Progenitor cell of endocrine pancreas (in vitro differentiated cells): Measurements from ENCODE around the gene XRN1. TPM values are rescaled to one million over a fixed set of nuclear protein-coding genes. Genes with fewer than 3 reads are reported as not detected.
"Not testable (repeated sequence)": the region's sequence is repeated elsewhere in the genome, so short reads cannot be mapped to it uniquely, and the experiment has no call there.

ENCODE experiments used
- DNase-seq: peaks from one replicate; pipeline ENCODE4 v3.0.0; 2021; ENCODE audit warnings: low spot score; ENCODE audit not compliant: unreplicated experiment
- H3K27ac Mint-ChIP-seq: 2 replicates; pipeline ENCODE4 v1.8.0; 2021; ENCODE audit warnings: mild to moderate bottlenecking, moderate library complexity, mixed read lengths
- H3K27me3 Mint-ChIP-seq: 2 replicates; pipeline ENCODE4 v1.8.0; 2021; ENCODE audit warnings: mixed read lengths
- H3K36me3 Mint-ChIP-seq: 2 replicates; pipeline ENCODE4 v1.8.0; 2022; ENCODE audit warnings: mixed read lengths; ENCODE audit not compliant: insufficient read depth
- H3K4me1 Mint-ChIP-seq: 2 replicates; pipeline ENCODE4 v1.8.0; 2021; ENCODE audit warnings: low read depth, mixed read lengths
- H3K4me3 Mint-ChIP-seq: 2 replicates; pipeline ENCODE4 v1.8.0; 2021; ENCODE audit warnings: low read depth, mild to moderate bottlenecking, moderate library complexity, mixed read lengths
- H3K9me3 Mint-ChIP-seq: 2 replicates; pipeline ENCODE4 v1.8.0; 2021; ENCODE audit warnings: low read depth, mixed read lengths
- total RNA-seq: library from RNA; stranded (reverse); gene quantifications from 2 replicates; pipeline ENCODE4 v1.2.1, GENCODE V29; 2021
- TF ChIP-seq, protein P1 (sequence below): fragments of 200-600 bp; sonication (generic); IDR thresholded peaks from one replicate; pipeline ENCODE4 v1.5.0; 2021; ENCODE audit warnings: antibody characterized with exemption, mild to moderate bottlenecking; ENCODE audit not compliant: unreplicated experiment

The XRN1 gene
- total RNA-seq, 1 donor from 2014 or later = 26.9 TPM

DNA sequence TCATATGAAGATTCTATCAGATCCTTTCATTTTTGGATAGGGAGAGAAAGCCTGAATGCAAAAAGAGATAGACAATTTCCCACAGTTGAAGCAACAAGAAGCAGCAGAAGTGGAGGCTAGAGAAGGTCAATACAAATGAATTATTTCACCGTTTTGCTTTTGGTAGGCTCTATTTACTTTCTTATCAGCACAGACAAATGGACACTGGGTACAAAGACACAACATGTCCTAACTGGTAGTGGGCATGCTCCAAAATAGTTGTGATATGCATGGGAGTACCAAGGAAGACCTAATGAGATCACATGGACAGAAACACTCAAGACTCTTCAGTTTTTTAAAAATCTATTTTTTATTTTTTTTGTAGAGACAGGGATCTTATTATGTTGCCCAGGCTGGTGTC lies 99.4 kb downstream of the XRN1 start:
- Mint-ChIP-seq H3K27ac (no peak overlapping the region), H3K36me3 (peaks cover 32% of the 10 kb centered on the region), H3K27me3 (no peaks in the 10 kb centered on the region), H3K4me1 (peaks cover 4% of the 10 kb centered on the region), H3K4me3 (no peak overlapping the region), H3K9me3 (peaks cover 4% of the 10 kb centered on the region)
- TF ChIP-seq, protein P1, sequence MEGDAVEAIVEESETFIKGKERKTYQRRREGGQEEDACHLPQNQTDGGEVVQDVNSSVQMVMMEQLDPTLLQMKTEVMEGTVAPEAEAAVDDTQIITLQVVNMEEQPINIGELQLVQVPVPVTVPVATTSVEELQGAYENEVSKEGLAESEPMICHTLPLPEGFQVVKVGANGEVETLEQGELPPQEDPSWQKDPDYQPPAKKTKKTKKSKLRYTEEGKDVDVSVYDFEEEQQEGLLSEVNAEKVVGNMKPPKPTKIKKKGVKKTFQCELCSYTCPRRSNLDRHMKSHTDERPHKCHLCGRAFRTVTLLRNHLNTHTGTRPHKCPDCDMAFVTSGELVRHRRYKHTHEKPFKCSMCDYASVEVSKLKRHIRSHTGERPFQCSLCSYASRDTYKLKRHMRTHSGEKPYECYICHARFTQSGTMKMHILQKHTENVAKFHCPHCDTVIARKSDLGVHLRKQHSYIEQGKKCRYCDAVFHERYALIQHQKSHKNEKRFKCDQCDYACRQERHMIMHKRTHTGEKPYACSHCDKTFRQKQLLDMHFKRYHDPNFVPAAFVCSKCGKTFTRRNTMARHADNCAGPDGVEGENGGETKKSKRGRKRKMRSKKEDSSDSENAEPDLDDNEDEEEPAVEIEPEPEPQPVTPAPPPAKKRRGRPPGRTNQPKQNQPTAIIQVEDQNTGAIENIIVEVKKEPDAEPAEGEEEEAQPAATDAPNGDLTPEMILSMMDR = no peak
- no peak for DNase-seq

DNA sequence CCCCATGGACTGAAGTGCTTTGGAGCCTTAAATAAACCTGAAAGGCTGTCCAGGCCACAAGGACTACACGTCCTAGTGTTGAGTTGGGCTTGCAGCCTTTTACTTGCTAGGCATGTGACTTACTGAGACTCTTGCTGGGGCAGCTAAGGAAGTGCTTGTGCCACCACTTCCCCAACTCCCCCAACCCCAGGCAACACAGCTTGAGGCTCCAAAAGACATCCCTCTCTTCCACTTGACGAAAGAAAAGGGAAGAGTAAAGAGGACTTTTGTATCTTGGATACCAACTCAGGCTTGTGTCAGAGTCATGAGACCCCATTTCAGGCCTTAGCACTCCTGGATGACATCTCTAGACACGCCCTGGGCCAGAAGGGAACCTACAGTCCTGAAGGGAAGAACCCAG lies 109.8 kb downstream of the XRN1 start:
- no peaks in the 10 kb centered on the region for H3K4me1 Mint-ChIP-seq
- H3K4me3 Mint-ChIP-seq = no peak overlapping the region
- H3K27me3 Mint-ChIP-seq = no peaks in the 10 kb centered on the region
- no peak overlapping the region for H3K27ac Mint-ChIP-seq
- TF ChIP-seq, protein P1 = no peak
- H3K36me3 Mint-ChIP-seq = peaks cover 47% of the 10 kb centered on the region
- no peak for DNase-seq
- H3K9me3 Mint-ChIP-seq = peaks cover 28% of the 10 kb centered on the region

DNA sequence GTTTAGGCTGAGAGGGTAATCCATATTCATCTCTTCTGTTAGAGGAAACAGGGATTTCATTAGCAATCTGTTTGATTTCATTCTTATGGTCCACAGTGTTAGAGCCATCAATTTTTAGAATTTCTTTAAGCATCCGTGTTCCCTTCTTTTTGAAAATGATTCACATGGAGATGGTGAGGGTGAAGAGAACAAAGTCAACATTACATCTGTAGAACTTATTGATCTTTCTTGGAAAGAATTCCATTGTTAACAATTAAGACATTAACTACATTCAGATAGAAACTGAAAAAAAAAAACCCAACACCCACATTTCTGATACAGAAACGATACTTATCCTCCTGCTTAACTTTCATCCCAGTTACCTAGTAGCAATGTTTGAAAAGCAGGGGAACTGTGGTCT lies 115.4 kb downstream of the XRN1 start:
- H3K27me3 Mint-ChIP-seq = no peaks in the 10 kb centered on the region

DNA sequence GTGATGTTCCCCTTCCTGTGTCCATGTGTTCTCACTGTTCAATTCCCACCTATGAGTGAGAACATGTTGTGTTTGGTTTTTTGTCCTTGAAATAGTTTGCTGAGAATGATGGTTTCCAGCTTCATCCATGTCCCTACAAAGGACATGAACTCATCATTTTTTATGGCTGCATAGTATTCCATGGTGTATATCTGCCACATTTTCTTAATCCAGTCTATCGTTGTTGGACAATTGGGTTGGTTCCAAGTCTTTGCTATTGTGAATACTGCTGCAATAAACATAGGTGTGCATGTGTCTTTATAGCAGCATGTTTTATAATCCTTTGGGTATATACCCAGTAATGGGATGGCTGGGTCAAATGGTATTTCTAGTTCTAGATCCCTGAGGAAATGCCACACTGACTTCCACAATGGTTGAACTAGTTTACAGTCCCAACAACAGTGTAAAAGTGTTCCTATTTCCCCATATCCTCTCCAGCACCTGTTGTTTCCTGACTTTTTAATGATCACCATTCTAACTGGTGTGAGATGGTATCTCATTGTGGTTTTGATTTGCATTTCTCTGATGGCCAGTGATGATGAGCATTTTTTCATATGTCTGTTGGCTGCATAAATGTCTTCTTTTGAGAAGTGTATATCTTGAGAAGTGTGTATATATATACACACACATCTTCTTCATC lies 123.4 kb downstream of the XRN1 start:
- H3K4me3 Mint-ChIP-seq, DNase-seq, H3K27me3 Mint-ChIP-seq, H3K4me1 Mint-ChIP-seq, H3K27ac Mint-ChIP-seq: not testable (repeated sequence)
- H3K9me3 Mint-ChIP-seq = peaks cover 27% of the 10 kb centered on the region
- H3K36me3 Mint-ChIP-seq = peaks cover 53% of the 10 kb centered on the region

More for the DNA sequence above, 115.4 kb downstream of the XRN1 start:
- H3K9me3 Mint-ChIP-seq = no peaks in the 10 kb centered on the region
- no peak overlapping the region for H3K4me3 Mint-ChIP-seq
- H3K36me3 Mint-ChIP-seq = peaks cover 28% of the 10 kb centered on the region
- DNase-seq = no peak
- peaks cover 3% of the 10 kb centered on the region for H3K4me1 Mint-ChIP-seq
- H3K27ac Mint-ChIP-seq = no peak overlapping the region
- TF ChIP-seq, protein P1 = no peak

DNA sequence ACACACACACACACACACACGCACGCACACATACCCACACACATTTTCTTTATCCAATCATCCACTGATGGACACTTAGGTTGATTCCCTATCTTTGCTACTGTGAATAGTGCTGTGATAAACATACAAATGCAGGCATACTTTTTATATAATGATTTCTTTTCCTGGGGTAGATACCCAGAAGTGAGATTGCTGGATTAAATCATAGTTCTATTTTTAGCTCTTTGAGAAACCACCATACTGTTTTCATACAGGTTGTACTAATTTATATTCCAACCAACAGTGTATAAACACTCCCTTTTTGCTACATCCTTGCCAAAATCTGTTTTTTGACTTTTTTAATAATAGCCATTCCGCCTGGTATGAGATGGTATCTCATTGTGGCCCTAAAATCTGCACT lies 127.9 kb downstream of the XRN1 start:
- Mint-ChIP-seq H3K27ac (no peak overlapping the region), H3K27me3 (no peaks in the 10 kb centered on the region), H3K9me3 (peaks cover 28% of the 10 kb centered on the region), H3K36me3 (peaks cover 50% of the 10 kb centered on the region), H3K4me3 (no peak overlapping the region), H3K4me1 (peaks cover 1% of the 10 kb centered on the region)
- TF ChIP-seq, protein P1 = no peak
- DNase-seq = no peak

DNA sequence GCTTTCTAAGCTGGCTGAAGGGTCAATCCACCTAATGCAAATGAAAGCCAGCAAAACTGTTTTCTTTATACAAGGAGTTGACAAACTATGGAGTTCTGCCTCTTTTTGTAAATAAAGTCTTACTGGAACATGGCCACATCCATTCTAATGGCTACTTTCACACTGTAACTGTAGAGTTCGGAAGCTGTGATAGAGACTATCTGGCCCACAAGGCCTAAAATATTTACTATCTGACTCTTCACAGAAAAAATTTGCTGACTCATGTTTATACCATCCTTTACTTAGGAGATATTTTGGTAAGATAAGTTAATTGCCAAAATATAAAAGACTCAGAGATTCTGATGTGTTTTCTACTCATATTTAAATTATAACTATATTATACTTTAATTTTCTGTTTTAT lies 128.7 kb downstream of the XRN1 start:
- H3K27ac Mint-ChIP-seq = no peak overlapping the region
- H3K9me3 Mint-ChIP-seq = peaks cover 25% of the 10 kb centered on the region
- TF ChIP-seq, protein P1 = no peak
- peaks cover 45% of the 10 kb centered on the region for H3K36me3 Mint-ChIP-seq
- no peak for DNase-seq
- no peaks in the 10 kb centered on the region for H3K27me3 Mint-ChIP-seq
- peaks cover 1% of the 10 kb centered on the region for H3K4me1 Mint-ChIP-seq
- H3K4me3 Mint-ChIP-seq = no peak overlapping the region
